Measurements from ENCODE around the gene STAG1.
"Not testable (repeated sequence)": the region's sequence is repeated elsewhere in the genome, so short reads cannot be mapped to it uniquely, and the experiment has no call there.

Gene STAG1

GRCh38 chr3:136516656-136517055 is 235.5 kb downstream of the STAG1 start:
- Histone ChIP-seq H3K36me3 (ENCODE audit: control insufficient read depth, insufficient read depth, low read length) (no peaks in the 10 kb centered on the region), H3K27me3 (ENCODE audit: control insufficient read depth, insufficient read depth, low read length) (no peaks in the 10 kb centered on the region), H3K4me3 (ENCODE audit: low read length) (no peak overlapping the region), H3K9me3 (ENCODE audit: control insufficient read depth, insufficient read depth, low read length) (no peaks in the 10 kb centered on the region), H3K27ac (ENCODE audit: low read length) (no peak overlapping the region), H3K4me1 (ENCODE audit: control insufficient read depth, insufficient read depth, low read length) (no peaks in the 10 kb centered on the region)
- whole genome bisulfite sequencing (ENCODE audit: insufficient coverage, insufficient read length): no CpG with 5 or more reads among the region's 3 CpGs
- no peak for DNase-seq (ENCODE audit: low read depth, low spot score)

GRCh38 chr3:136516095-136516494 is 236.1 kb downstream of the STAG1 start:
- H3K4me1 ChIP-seq (ENCODE audit: control insufficient read depth, insufficient read depth, low read length): no peaks in the 10 kb centered on the region
- no CpG with 5 or more reads among the region's 5 CpGs for WGBS (ENCODE audit: insufficient coverage, insufficient read length)

GRCh38 chr3:136514533-136514932 is 237.6 kb downstream of the STAG1 start:
- H3K36me3 ChIP-seq (ENCODE audit: control insufficient read depth, insufficient read depth, low read length); H3K27ac ChIP-seq (ENCODE audit: low read length); DNase-seq (ENCODE audit: low read depth, low spot score); H3K4me1 ChIP-seq (ENCODE audit: control insufficient read depth, insufficient read depth, low read length); H3K9me3 ChIP-seq (ENCODE audit: control insufficient read depth, insufficient read depth, low read length); H3K4me3 ChIP-seq (ENCODE audit: low read length); H3K27me3 ChIP-seq (ENCODE audit: control insufficient read depth, insufficient read depth, low read length): not testable (repeated sequence)
- WGBS (ENCODE audit: insufficient coverage, insufficient read length): no CpG with 5 or more reads among the region's 7 CpGs

More at GRCh38 chr3:136516095-136516494, 236.1 kb downstream of the STAG1 start:
- H3K27me3 ChIP-seq (ENCODE audit: control insufficient read depth, insufficient read depth, low read length): no peaks in the 10 kb centered on the region
- H3K4me3 ChIP-seq (ENCODE audit: low read length): no peak overlapping the region
- H3K9me3 ChIP-seq (ENCODE audit: control insufficient read depth, insufficient read depth, low read length): no peaks in the 10 kb centered on the region
- no peak for DNase-seq (ENCODE audit: low read depth, low spot score)
- H3K27ac ChIP-seq (ENCODE audit: low read length): no peak overlapping the region
- no peaks in the 10 kb centered on the region for H3K36me3 ChIP-seq (ENCODE audit: control insufficient read depth, insufficient read depth, low read length)

- Histone ChIP-seq H3K4me1 (ENCODE audit: control insufficient read depth, insufficient read depth, low read length) (no peaks in the 10 kb centered on the region), H3K27me3 (ENCODE audit: control insufficient read depth, insufficient read depth, low read length) (no peaks in the 10 kb centered on the region), H3K36me3 (ENCODE audit: control insufficient read depth, insufficient read depth, low read length) (no peaks in the 10 kb centered on the region), H3K9me3 (ENCODE audit: control insufficient read depth, insufficient read depth, low read length) (no peaks in the 10 kb centered on the region), H3K4me3 (ENCODE audit: low read length) (no peak overlapping the region), H3K27ac (ENCODE audit: low read length) (no peak overlapping the region)
- no CpG with 5 or more reads among the region's 2 CpGs for WGBS (ENCODE audit: insufficient coverage, insufficient read length)
- DNase-seq (ENCODE audit: low read depth, low spot score): no peak
Measured at GRCh38 chr3:136513367-136513766, 238.8 kb downstream of the STAG1 start.

GRCh38 chr3:136512381-136512780 is 239.8 kb downstream of the STAG1 start:
- Histone ChIP-seq H3K27ac (ENCODE audit: low read length) (no peak overlapping the region), H3K4me3 (ENCODE audit: low read length) (no peak overlapping the region), H3K27me3 (ENCODE audit: control insufficient read depth, insufficient read depth, low read length) (no peaks in the 10 kb centered on the region), H3K9me3 (ENCODE audit: control insufficient read depth, insufficient read depth, low read length) (no peaks in the 10 kb centered on the region), H3K36me3 (ENCODE audit: control insufficient read depth, insufficient read depth, low read length) (no peaks in the 10 kb centered on the region), H3K4me1 (ENCODE audit: control insufficient read depth, insufficient read depth, low read length) (no peaks in the 10 kb centered on the region)
- no CpG with 5 or more reads among the region's 1 CpG for WGBS (ENCODE audit: insufficient coverage, insufficient read length)
- DNase-seq (ENCODE audit: low read depth, low spot score): no peak

- Histone ChIP-seq H3K36me3 (ENCODE audit: control insufficient read depth, insufficient read depth, low read length) (no peaks in the 10 kb centered on the region), H3K4me3 (ENCODE audit: low read length) (no peak overlapping the region), H3K4me1 (ENCODE audit: control insufficient read depth, insufficient read depth, low read length) (no peaks in the 10 kb centered on the region), H3K27me3 (ENCODE audit: control insufficient read depth, insufficient read depth, low read length) (no peaks in the 10 kb centered on the region), H3K27ac (ENCODE audit: low read length) (no peak overlapping the region), H3K9me3 (ENCODE audit: control insufficient read depth, insufficient read depth, low read length) (no peaks in the 10 kb centered on the region)
- no CpG with 5 or more reads among the region's 1 CpG for WGBS (ENCODE audit: insufficient coverage, insufficient read length)
- DNase-seq (ENCODE audit: low read depth, low spot score): no peak
Measured at GRCh38 chr3:136505676-136506075, 246.5 kb downstream of the STAG1 start.

GRCh38 chr3:136503056-136503455 is 249.1 kb downstream of the STAG1 start:
- no peaks in the 10 kb centered on the region for H3K36me3 ChIP-seq (ENCODE audit: control insufficient read depth, insufficient read depth, low read length)
- WGBS (ENCODE audit: insufficient coverage, insufficient read length): 100% methylated on average over 2 of the region's 2 CpGs

GRCh38 chr3:136498919-136499447 is 253.2 kb downstream of the STAG1 start:
- H3K27ac ChIP-seq (ENCODE audit: low read length): no peak overlapping the region
- no peaks in the 10 kb centered on the region for H3K27me3 ChIP-seq (ENCODE audit: control insufficient read depth, insufficient read depth, low read length)
- DNase-seq (ENCODE audit: low read depth, low spot score): no peak
- H3K36me3 ChIP-seq (ENCODE audit: control insufficient read depth, insufficient read depth, low read length): no peaks in the 10 kb centered on the region
- H3K9me3 ChIP-seq (ENCODE audit: control insufficient read depth, insufficient read depth, low read length): no peaks in the 10 kb centered on the region
- no CpG with 5 or more reads among the region's 6 CpGs for WGBS (ENCODE audit: insufficient coverage, insufficient read length)
- H3K4me3 ChIP-seq (ENCODE audit: low read length): no peak overlapping the region
- no peaks in the 10 kb centered on the region for H3K4me1 ChIP-seq (ENCODE audit: control insufficient read depth, insufficient read depth, low read length)

More at GRCh38 chr3:136503056-136503455, 249.1 kb downstream of the STAG1 start:
- H3K4me3 ChIP-seq (ENCODE audit: low read length): no peak overlapping the region
- no peaks in the 10 kb centered on the region for H3K4me1 ChIP-seq (ENCODE audit: control insufficient read depth, insufficient read depth, low read length)
- no peaks in the 10 kb centered on the region for H3K9me3 ChIP-seq (ENCODE audit: control insufficient read depth, insufficient read depth, low read length)
- DNase-seq (ENCODE audit: low read depth, low spot score): no peak
- no peak overlapping the region for H3K27ac ChIP-seq (ENCODE audit: low read length)
- H3K27me3 ChIP-seq (ENCODE audit: control insufficient read depth, insufficient read depth, low read length): no peaks in the 10 kb centered on the region

- no peak for DNase-seq (ENCODE audit: low read depth, low spot score)
- H3K4me3 ChIP-seq (ENCODE audit: low read length): no peak overlapping the region
- no peaks in the 10 kb centered on the region for H3K27me3 ChIP-seq (ENCODE audit: control insufficient read depth, insufficient read depth, low read length)
- H3K27ac ChIP-seq (ENCODE audit: low read length): no peak overlapping the region
- no peaks in the 10 kb centered on the region for H3K36me3 ChIP-seq (ENCODE audit: control insufficient read depth, insufficient read depth, low read length)
- no peaks in the 10 kb centered on the region for H3K4me1 ChIP-seq (ENCODE audit: control insufficient read depth, insufficient read depth, low read length)
- WGBS (ENCODE audit: insufficient coverage, insufficient read length): no CpG with 5 or more reads among the region's 4 CpGs
- no peaks in the 10 kb centered on the region for H3K9me3 ChIP-seq (ENCODE audit: control insufficient read depth, insufficient read depth, low read length)
Measured at GRCh38 chr3:136495213-136495612, 257.0 kb downstream of the STAG1 start.

- Histone ChIP-seq H3K4me3 (ENCODE audit: low read length) (no peak overlapping the region), H3K27me3 (ENCODE audit: control insufficient read depth, insufficient read depth, low read length) (no peaks in the 10 kb centered on the region), H3K36me3 (ENCODE audit: control insufficient read depth, insufficient read depth, low read length) (no peaks in the 10 kb centered on the region), H3K27ac (ENCODE audit: low read length) (no peak overlapping the region), H3K9me3 (ENCODE audit: control insufficient read depth, insufficient read depth, low read length) (no peaks in the 10 kb centered on the region), H3K4me1 (ENCODE audit: control insufficient read depth, insufficient read depth, low read length) (no peaks in the 10 kb centered on the region)
- no peak for DNase-seq (ENCODE audit: low read depth, low spot score)
- WGBS (ENCODE audit: insufficient coverage, insufficient read length): no CpG with 5 or more reads among the region's 4 CpGs
Measured at GRCh38 chr3:136490646-136491405, 261.4 kb downstream of the STAG1 start.

GRCh38 chr3:136485777-136486176 is 266.4 kb downstream of the STAG1 start:
- WGBS (ENCODE audit: insufficient coverage, insufficient read length): no CpG with 5 or more reads among the region's 1 CpG
- H3K4me3 ChIP-seq (ENCODE audit: low read length): no peak overlapping the region
- H3K27ac ChIP-seq (ENCODE audit: low read length): no peak overlapping the region
- H3K9me3 ChIP-seq (ENCODE audit: control insufficient read depth, insufficient read depth, low read length): no peaks in the 10 kb centered on the region
- H3K27me3 ChIP-seq (ENCODE audit: control insufficient read depth, insufficient read depth, low read length): no peaks in the 10 kb centered on the region
- DNase-seq (ENCODE audit: low read depth, low spot score): no peak
- H3K36me3 ChIP-seq (ENCODE audit: control insufficient read depth, insufficient read depth, low read length): no peaks in the 10 kb centered on the region
- H3K4me1 ChIP-seq (ENCODE audit: control insufficient read depth, insufficient read depth, low read length): no peaks in the 10 kb centered on the region

All from iPS DF 6.9 (cell line).